Loucy (cell line): ENCODE results near the gene HOXA7.

ENCODE experiments used
- H2AFZ ChIP-seq: fragments of 200-600 bp; sonication (generic); 2 replicates; pipeline ENCODE4 v1.6.0; 2016; ENCODE audit warnings: antibody characterized with exemption, mild to moderate bottlenecking, low read length, moderate library complexity
- H3F3A ChIP-seq: fragments of 200-600 bp; 2 replicates; pipeline ENCODE4 v1.6.0; 2016; ENCODE audit warnings: antibody characterized with exemption, low read depth, mild to moderate bottlenecking
- H3K27me3 ChIP-seq: fragments of 200-600 bp; sonication (generic); 2 replicates; pipeline ENCODE4 v1.6.1; 2014; ENCODE audit warnings: low read length, mild to moderate bottlenecking; ENCODE audit not compliant: insufficient read depth, poor library complexity, severe bottlenecking
- H3K36me3 ChIP-seq: fragments of 200-600 bp; sonication (generic); 2 replicates; pipeline ENCODE4 v1.6.1; 2016; ENCODE audit warnings: low read length; ENCODE audit not compliant: insufficient read depth
- H3K4me1 ChIP-seq: fragments of 200-600 bp; sonication (generic); 2 replicates; pipeline ENCODE4 v1.5.1; 2014; ENCODE audit warnings: low read length, mild to moderate bottlenecking; ENCODE audit not compliant: insufficient read depth, poor library complexity, severe bottlenecking
- H3K4me2 ChIP-seq: fragments of 200-600 bp; sonication (generic); 2 replicates; pipeline ENCODE4 v1.6.0; 2014; ENCODE audit warnings: antibody characterized with exemption, low read length, low read depth, mild to moderate bottlenecking; ENCODE audit not compliant: poor library complexity, severe bottlenecking
- H3K4me3 ChIP-seq: fragments of 200-600 bp; sonication (generic); 2 replicates; pipeline ENCODE4 v1.5.1; 2014; ENCODE audit warnings: low read length, mild to moderate bottlenecking, mixed read lengths; ENCODE audit not compliant: poor library complexity, severe bottlenecking
- H3K79me2 ChIP-seq: fragments of 200-600 bp; sonication (generic); 2 replicates; pipeline ENCODE4 v1.6.1; 2014; ENCODE audit warnings: low read length; ENCODE audit not compliant: insufficient read depth
- H3K9ac ChIP-seq: fragments of 200-600 bp; sonication (generic); 2 replicates; pipeline ENCODE4 v1.6.0; 2014; ENCODE audit warnings: mild to moderate bottlenecking, low read depth, low read length, moderate library complexity; ENCODE audit not compliant: poor library complexity, severe bottlenecking
- H3K9me2 ChIP-seq: fragments of 200-600 bp; sonication (generic); replicated peaks from 2 replicates; pipeline ENCODE4 v1.6.1; 2016; ENCODE audit warnings: low read depth, low read length, mixed read lengths
- H3K9me3 ChIP-seq: fragments of 200-600 bp; sonication (generic); 2 replicates; pipeline ENCODE4 v1.6.1; 2014; ENCODE audit warnings: mild to moderate bottlenecking, antibody characterized with exemption, low read length, low read depth; ENCODE audit not compliant: insufficient read depth
- H4K20me1 ChIP-seq: fragments of 200-600 bp; sonication (generic); 2 replicates; pipeline ENCODE4 v1.6.0; 2014; ENCODE audit warnings: antibody characterized with exemption, low read length, mild to moderate bottlenecking; ENCODE audit not compliant: insufficient read depth, poor library complexity, severe bottlenecking
- EZH2phosphoT487 ChIP-seq: fragments of 200-600 bp; IDR thresholded peaks from 2 replicates; pipeline ENCODE4 v1.6.1; 2018; ENCODE audit warnings: antibody characterized with exemption, mild to moderate bottlenecking, moderate library complexity, borderline replicate concordance
- TF ChIP-seq, protein P1 (sequence below): fragments of 200-600 bp; sonication (generic); conservative IDR thresholded peaks from 2 replicates; pipeline ENCODE4 v1.5.1; 2014; ENCODE audit warnings: mild to moderate bottlenecking, antibody characterized with exemption, low read length

HOXA7 gene

DNA sequence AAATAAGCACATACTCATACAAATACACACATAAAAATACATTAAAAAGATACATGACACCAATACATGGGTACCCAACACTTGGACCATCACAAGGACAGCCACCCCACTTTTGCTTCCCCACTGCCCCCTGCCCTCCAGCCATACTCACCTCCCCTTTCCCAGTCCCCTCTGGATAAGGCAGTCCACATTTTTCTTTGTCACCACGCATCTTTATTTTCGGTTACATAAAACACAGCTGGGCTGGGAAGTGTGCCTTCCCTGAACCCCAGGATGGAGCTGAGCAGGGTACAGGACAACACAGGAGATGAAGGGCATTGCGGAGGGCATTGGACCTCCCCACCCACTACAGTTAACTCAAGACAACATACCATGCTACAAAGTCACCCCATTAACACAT, 2.9 kb downstream of the HOXA7 start:
- peaks cover 21% of the 10 kb centered on the region for H3K4me1 ChIP-seq
- peaks cover 100% of the 10 kb centered on the region for H3K79me2 ChIP-seq
- H3K36me3 ChIP-seq, result peaks cover 21% of the 10 kb centered on the region; the same call in 1 of the 2 replicates
- peak overlapping the region; percentile 99 for H3K9ac ChIP-seq
- no peaks in the 10 kb centered on the region for H3K9me2 ChIP-seq
- H3K27me3 ChIP-seq, result peaks cover 33% of the 10 kb centered on the region
- no peak overlapping the region for H2AFZ ChIP-seq
- no peaks in the 10 kb centered on the region for H3K9me3 ChIP-seq
- peaks cover 36% of the 10 kb centered on the region for H4K20me1 ChIP-seq
- H3F3A ChIP-seq, result no peaks in the 10 kb centered on the region
- TF ChIP-seq, protein P1, sequence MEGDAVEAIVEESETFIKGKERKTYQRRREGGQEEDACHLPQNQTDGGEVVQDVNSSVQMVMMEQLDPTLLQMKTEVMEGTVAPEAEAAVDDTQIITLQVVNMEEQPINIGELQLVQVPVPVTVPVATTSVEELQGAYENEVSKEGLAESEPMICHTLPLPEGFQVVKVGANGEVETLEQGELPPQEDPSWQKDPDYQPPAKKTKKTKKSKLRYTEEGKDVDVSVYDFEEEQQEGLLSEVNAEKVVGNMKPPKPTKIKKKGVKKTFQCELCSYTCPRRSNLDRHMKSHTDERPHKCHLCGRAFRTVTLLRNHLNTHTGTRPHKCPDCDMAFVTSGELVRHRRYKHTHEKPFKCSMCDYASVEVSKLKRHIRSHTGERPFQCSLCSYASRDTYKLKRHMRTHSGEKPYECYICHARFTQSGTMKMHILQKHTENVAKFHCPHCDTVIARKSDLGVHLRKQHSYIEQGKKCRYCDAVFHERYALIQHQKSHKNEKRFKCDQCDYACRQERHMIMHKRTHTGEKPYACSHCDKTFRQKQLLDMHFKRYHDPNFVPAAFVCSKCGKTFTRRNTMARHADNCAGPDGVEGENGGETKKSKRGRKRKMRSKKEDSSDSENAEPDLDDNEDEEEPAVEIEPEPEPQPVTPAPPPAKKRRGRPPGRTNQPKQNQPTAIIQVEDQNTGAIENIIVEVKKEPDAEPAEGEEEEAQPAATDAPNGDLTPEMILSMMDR, result no peak
- no peak for TF ChIP-seq EZH2phosphoT487
- H3K4me3 ChIP-seq, result peak overlapping the region; percentile 94
- peak overlapping the region; percentile 91 for H3K4me2 ChIP-seq

DNA sequence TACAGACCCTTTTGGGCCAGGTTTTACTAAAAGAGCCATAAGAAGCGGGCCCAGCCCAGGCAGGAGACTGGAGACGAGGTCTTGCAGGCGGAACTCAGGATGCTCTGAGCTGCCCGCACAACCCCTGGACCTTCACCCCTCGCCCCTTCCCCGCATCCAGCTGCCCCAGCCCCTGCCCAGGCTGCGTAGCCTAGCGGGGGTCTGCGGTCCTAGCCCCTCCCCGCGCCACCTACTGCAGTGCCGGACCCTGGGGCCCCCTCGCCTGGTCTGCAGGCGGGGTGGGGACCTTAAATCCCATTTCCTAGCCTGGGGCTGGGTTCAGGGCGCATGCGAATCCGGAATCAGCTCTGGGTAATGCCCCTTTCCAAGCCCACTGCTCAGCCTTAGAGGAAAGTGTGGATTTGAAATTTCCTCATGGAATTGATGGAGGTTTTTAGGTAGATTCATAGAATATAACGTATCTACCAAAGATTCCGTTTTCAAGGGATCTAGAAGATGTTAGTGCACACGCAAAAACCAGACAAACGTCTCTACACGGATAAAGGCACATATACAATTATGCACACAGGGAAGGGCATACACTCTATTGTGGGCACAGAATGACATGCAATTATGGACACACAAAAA, 3.5 kb downstream of the HOXA7 start:
- H3K9ac ChIP-seq, result peak overlapping the region; percentile 99
- no peaks in the 10 kb centered on the region for H3K9me3 ChIP-seq
- H3K4me1 ChIP-seq, result peaks cover 21% of the 10 kb centered on the region
- H3K9me2 ChIP-seq, result no peaks in the 10 kb centered on the region
- H3K36me3 ChIP-seq, result peaks cover 24% of the 10 kb centered on the region; the same call in 1 of the 2 replicates
- no peaks in the 10 kb centered on the region for H3F3A ChIP-seq
- peaks cover 100% of the 10 kb centered on the region for H3K79me2 ChIP-seq
- H2AFZ ChIP-seq, result no peak overlapping the region
- TF ChIP-seq, protein P1, result no peak
- TF ChIP-seq EZH2phosphoT487, result no peak
- H4K20me1 ChIP-seq, result peaks cover 42% of the 10 kb centered on the region
- peak overlapping the region; percentile 94 for H3K4me3 ChIP-seq
- peaks cover 35% of the 10 kb centered on the region for H3K27me3 ChIP-seq
- H3K4me2 ChIP-seq, result peak overlapping the region; percentile 91

DNA sequence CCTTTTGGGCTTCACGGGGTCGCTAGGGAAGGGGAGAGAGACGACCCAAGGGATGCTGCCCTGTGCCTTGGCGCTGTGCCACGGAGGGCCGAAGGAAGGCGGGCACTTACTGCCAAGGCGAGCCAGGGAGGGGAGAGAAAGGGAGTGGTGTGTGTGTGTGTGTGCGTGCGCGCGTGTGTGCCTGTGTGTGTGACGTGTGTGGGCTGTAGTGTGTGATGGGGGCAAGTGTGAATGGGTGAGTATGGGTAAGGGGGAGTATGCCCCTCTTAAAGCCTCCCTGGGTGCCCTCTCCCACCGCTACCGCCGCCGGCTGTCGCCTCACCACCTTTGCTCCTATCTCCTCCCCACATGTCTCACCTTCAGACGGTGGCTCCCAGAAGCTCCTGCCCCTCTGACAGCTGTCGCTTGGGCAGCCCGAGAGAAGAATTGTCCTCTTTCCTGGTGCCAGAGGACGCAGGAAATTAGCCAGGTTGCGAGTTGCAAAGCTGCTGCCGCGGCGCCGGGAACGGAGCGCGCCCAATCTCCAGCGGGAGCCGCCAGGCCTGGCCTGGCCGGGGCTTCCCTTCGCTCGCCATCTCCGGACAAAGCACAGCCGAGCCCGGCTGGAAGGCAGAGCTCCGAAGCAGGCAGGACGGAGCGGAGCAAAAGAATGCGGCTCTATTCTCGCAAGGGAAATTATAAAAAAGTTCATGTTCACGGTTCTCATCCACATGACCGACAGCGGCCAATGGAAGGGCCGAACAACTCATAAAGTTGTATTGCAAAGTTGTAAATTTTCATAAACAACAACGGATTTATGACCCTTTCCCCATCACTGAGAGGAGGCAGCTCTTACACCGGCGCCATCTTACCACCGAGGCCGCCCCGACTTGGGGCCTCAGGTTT, 4.3 kb downstream of the HOXA7 start, which contains the start of gene HOXA3:
Gene HOXA3 (minus strand): TSS at position 653 of the 885 bp plus-strand sequence. CDS start 41,943 bp downstream, outside the sequence.
- peak within 1 kb of the TSS; percentile 99 for H3K9ac ChIP-seq
- H3K27me3 ChIP-seq, result peaks cover 35% of the 10 kb centered on the region

More for the DNA sequence above, 4.3 kb downstream of the HOXA7 start, which contains the start of gene HOXA3:
- H3K4me1 ChIP-seq, result peaks cover 25% of the 10 kb centered on the region
- H3K4me3 ChIP-seq, result peak within 1 kb of the TSS; percentile 94
- H2AFZ ChIP-seq, result no peak within 1 kb of the TSS
- H3K36me3 ChIP-seq, result peaks cover 29% of the 10 kb centered on the region
- H3K9me3 ChIP-seq, result no peaks in the 10 kb centered on the region
- H3F3A ChIP-seq, result no peaks in the 10 kb centered on the region
- no peak for TF ChIP-seq EZH2phosphoT487
- TF ChIP-seq, protein P1, result no peak
- H3K9me2 ChIP-seq, result no peaks in the 10 kb centered on the region
- peaks cover 49% of the 10 kb centered on the region for H4K20me1 ChIP-seq
- peak within 1 kb of the TSS; percentile 91 for H3K4me2 ChIP-seq
- H3K79me2 ChIP-seq, result peaks cover 100% of the 10 kb centered on the region
